H9 (cell line): ENCODE data around the gene SLC7A6. TPM values are rescaled to one million over a fixed set of nuclear protein-coding genes. Genes with fewer than 3 reads are reported as not detected.

Source experiments
- DNase-seq: peaks from one replicate; pipeline ENCODE4 v3.0.0-alpha.2; 2017
- H2AFZ ChIP-seq: one replicate; pipeline ENCODE4 v1.6.1; 2013; ENCODE audit warnings: mild to moderate bottlenecking, low read length, control low read depth, moderate library complexity
- H2AK5ac ChIP-seq: 2 replicates; pipeline ENCODE4 v1.6.1; 2013; ENCODE audit warnings: low read length, control low read depth, mixed read lengths; ENCODE audit not compliant: insufficient read length
- H2BK120ac ChIP-seq: one replicate; pipeline ENCODE4 v1.6.1; 2013; ENCODE audit warnings: low read depth, mild to moderate bottlenecking, low read length, control low read depth, inconsistent platforms; ENCODE audit not compliant: poor library complexity, severe bottlenecking
- H2BK12ac ChIP-seq: 2 replicates; pipeline ENCODE4 v1.6.1; 2013; ENCODE audit warnings: low read length, control low read depth, mixed read lengths, low read depth; ENCODE audit not compliant: insufficient read length
- H2BK15ac ChIP-seq: 2 replicates; pipeline ENCODE4 v1.6.1; 2013; ENCODE audit warnings: low read depth, low read length, control low read depth
- H2BK20ac ChIP-seq: one replicate; pipeline ENCODE4 v1.6.1; 2013; ENCODE audit warnings: low read depth, mild to moderate bottlenecking, low read length, control low read depth, inconsistent platforms; ENCODE audit not compliant: poor library complexity, severe bottlenecking
- H2BK5ac ChIP-seq: 2 replicates; pipeline ENCODE4 v1.6.1; 2013; ENCODE audit warnings: low read length, control low read depth, mixed read lengths; ENCODE audit not compliant: insufficient read length
- H3K14ac ChIP-seq: 2 replicates; pipeline ENCODE4 v1.6.1; 2013; ENCODE audit warnings: low read length, control low read depth; ENCODE audit not compliant: insufficient read depth
- H3K18ac ChIP-seq: 2 replicates; pipeline ENCODE4 v1.6.1; 2013; ENCODE audit warnings: low read depth, mild to moderate bottlenecking, mixed read lengths, low read length, control low read depth; ENCODE audit not compliant: insufficient read length
- H3K23ac ChIP-seq: 2 replicates; pipeline ENCODE4 v1.6.1; 2013; ENCODE audit warnings: low read length, control low read depth, mixed read lengths, low read depth; ENCODE audit not compliant: insufficient read length
- H3K23me2 ChIP-seq: 2 replicates; pipeline ENCODE4 v1.6.1; 2013; ENCODE audit warnings: low read depth, mild to moderate bottlenecking, mixed read lengths, low read length, control low read depth; ENCODE audit not compliant: insufficient read length, poor library complexity, severe bottlenecking
- H3K27ac ChIP-seq: 2 replicates; pipeline ENCODE4 v1.5.1; 2013; ENCODE audit warnings: low read length, control low read depth, mixed read lengths, low read depth; ENCODE audit not compliant: insufficient read length
- H3K27me3 ChIP-seq: 2 replicates; pipeline ENCODE4 v1.6.1; 2013; ENCODE audit warnings: low read length, control low read depth, inconsistent platforms; ENCODE audit not compliant: insufficient read depth
- H3K4ac ChIP-seq: 2 replicates; pipeline ENCODE4 v1.6.1; 2013; ENCODE audit warnings: low read depth, mild to moderate bottlenecking, control low read depth, inconsistent platforms, low read length, moderate library complexity
- H3K4me1 ChIP-seq: 2 replicates; pipeline ENCODE4 v1.6.1; 2013; ENCODE audit warnings: low read length, control low read depth, inconsistent platforms; ENCODE audit not compliant: insufficient read depth
- H3K4me2 ChIP-seq: 2 replicates; pipeline ENCODE4 v1.6.1; 2013; ENCODE audit warnings: low read length, control low read depth, mixed read lengths; ENCODE audit not compliant: insufficient read length, insufficient read depth
- H3K56ac ChIP-seq: 2 replicates; pipeline ENCODE4 v1.6.1; 2013; ENCODE audit warnings: low read depth, mild to moderate bottlenecking, mixed read lengths, low read length, control low read depth; ENCODE audit not compliant: insufficient read length
- H3K79me1 ChIP-seq: 2 replicates; pipeline ENCODE4 v1.6.1; 2013; ENCODE audit warnings: low read depth, mild to moderate bottlenecking, moderate library complexity, low read length, control low read depth, inconsistent platforms; ENCODE audit not compliant: insufficient read depth, poor library complexity, severe bottlenecking
- H3K79me2 ChIP-seq: 2 replicates; pipeline ENCODE4 v1.6.1; 2013; ENCODE audit warnings: low read length, control low read depth, inconsistent platforms; ENCODE audit not compliant: insufficient read depth
- H3K9ac ChIP-seq: 2 replicates; pipeline ENCODE4 v1.6.1; 2013; ENCODE audit warnings: low read length, control low read depth, mixed read lengths; ENCODE audit not compliant: insufficient read length; ENCODE audit errors: extremely low read depth
- H3K9me3 ChIP-seq: one replicate; pipeline ENCODE4 v1.6.1; 2013; ENCODE audit warnings: low read depth, low read length, inconsistent platforms; ENCODE audit not compliant: control insufficient read depth
- H3T11ph ChIP-seq: one replicate; pipeline ENCODE4 v1.6.1; 2013; ENCODE audit warnings: mild to moderate bottlenecking, low read length, control low read depth, inconsistent platforms
- H4K20me1 ChIP-seq: one replicate; pipeline ENCODE4 v1.6.1; 2013; ENCODE audit not compliant: control insufficient read depth, insufficient read length, insufficient read depth
- H4K5ac ChIP-seq: 2 replicates; pipeline ENCODE4 v1.6.1; 2013; ENCODE audit warnings: low read depth, mild to moderate bottlenecking, mixed read lengths, low read length, control low read depth; ENCODE audit not compliant: insufficient read length
- H4K8ac ChIP-seq: replicated peaks from 2 replicates; pipeline ENCODE4 v1.6.1; 2013; ENCODE audit warnings: low read length, control low read depth, mixed read lengths, low read depth; ENCODE audit not compliant: insufficient read length
- H4K91ac ChIP-seq: 2 replicates; pipeline ENCODE4 v1.6.1; 2013; ENCODE audit warnings: low read depth, mild to moderate bottlenecking, moderate library complexity, mixed read lengths, low read length, control low read depth; ENCODE audit not compliant: insufficient read length
- H3K27ac Mint-ChIP-seq, 3 experiments: 2 replicates in 2 of 3; 3 replicates in 1 of 3; pipeline ENCODE4 v1.8.0; 2020 to 2021; ENCODE audit warnings: mixed read lengths in 3 of 3, mild to moderate bottlenecking in 1 of 3, moderate library complexity in 1 of 3
- H3K27me3 Mint-ChIP-seq: 2 replicates; pipeline ENCODE4 v1.8.0; 2021; ENCODE audit warnings: low read depth, mild to moderate bottlenecking, moderate library complexity, mixed read lengths
- H3K36me3 Mint-ChIP-seq, 3 experiments: 2 replicates in 2 of 3; 3 replicates in 1 of 3; pipeline ENCODE4 v1.8.0; 2020 to 2021; ENCODE audit warnings: low read depth in 3 of 3, mixed read lengths in 3 of 3; ENCODE audit not compliant: insufficient read depth in 1 of 3
- H3K4me1 Mint-ChIP-seq, 2 experiments: 2 replicates each; pipeline ENCODE4 v1.8.0; 2020; ENCODE audit warnings: mixed read lengths in 2 of 2
- H3K4me3 Mint-ChIP-seq, 2 experiments: 2 replicates in 1 of 2; 3 replicates in 1 of 2; pipeline ENCODE4 v1.8.0; 2020 to 2021; ENCODE audit warnings: mild to moderate bottlenecking in 2 of 2, mixed read lengths in 2 of 2, moderate library complexity in 1 of 2
- H3K9me3 Mint-ChIP-seq, 2 experiments: 2 replicates in 1 of 2; 3 replicates in 1 of 2; pipeline ENCODE4 v1.8.0; 2020; ENCODE audit warnings: mild to moderate bottlenecking in 2 of 2, mixed read lengths in 2 of 2, moderate library complexity in 1 of 2
- WGBS: extraction: QIAGEN DNeasy Blood & Tissue Kit; methylation state at CpG from one replicate; pipeline ENCODE4 v1.1.7; 2013; ENCODE audit warnings: missing lambda C conversion rate, low lambda C conversion rate, mixed read lengths; ENCODE audit not compliant: insufficient read length; ENCODE audit errors: extremely low coverage; 5-methylcytosine and 5-hydroxymethylcytosine counted together
- total RNA-seq: library from RNA; stranded (reverse); gene quantifications from 2 replicates; pipeline ENCODE4 v1.2.1, GENCODE V29; 2021
- TF ChIP-seq, protein P1 (sequence below): fragments of 200-600 bp; sonication (generic); conservative IDR thresholded peaks from 3 replicates; pipeline ENCODE4 v1.8.0; 2021; ENCODE audit warnings: antibody characterized with exemption, mild to moderate bottlenecking

SLC7A6 gene
- total RNA-seq, 1 experiment from 2014 or later: 21.1 TPM

- no peak for DNase-seq
- 0 out of 2 replicates have a peak, but pooled peaks cover 2% of the 10 kb centered on the region for H3K79me2 ChIP-seq
- no peak overlapping the region for H2BK12ac ChIP-seq
- H3K23me2 ChIP-seq: no peaks in the 10 kb centered on the region
- H2BK20ac ChIP-seq: no peak overlapping the region
- H3T11ph ChIP-seq: no peak overlapping the region
- peaks cover 4 to 8% of the 10 kb centered on the region in 2 experiments; a peak in 3 of 4 replicates for H3K4me1 Mint-ChIP-seq
- no peaks in the 10 kb centered on the region; the same call in 1 of the 2 replicates for H3K27me3 Mint-ChIP-seq
- no peak overlapping the region for H3K4me2 ChIP-seq
- peak overlapping the region in 2 of 3 experiments; percentile 39 to 75; a peak in 2 of 7 replicates for H3K27ac Mint-ChIP-seq
- no peak overlapping the region for H2BK120ac ChIP-seq
- no peak overlapping the region for H2BK15ac ChIP-seq
- no peak overlapping the region for H4K91ac ChIP-seq
- peaks cover 5% of the 10 kb centered on the region for H3K9me3 ChIP-seq
- no peaks in the 10 kb centered on the region for H3K27me3 ChIP-seq
- H3K9me3 Mint-ChIP-seq: no peaks in the 10 kb centered on the region
- H4K20me1 ChIP-seq: peaks cover 2% of the 10 kb centered on the region
- H3K23ac ChIP-seq: no peak overlapping the region
- TF ChIP-seq, protein P1, sequence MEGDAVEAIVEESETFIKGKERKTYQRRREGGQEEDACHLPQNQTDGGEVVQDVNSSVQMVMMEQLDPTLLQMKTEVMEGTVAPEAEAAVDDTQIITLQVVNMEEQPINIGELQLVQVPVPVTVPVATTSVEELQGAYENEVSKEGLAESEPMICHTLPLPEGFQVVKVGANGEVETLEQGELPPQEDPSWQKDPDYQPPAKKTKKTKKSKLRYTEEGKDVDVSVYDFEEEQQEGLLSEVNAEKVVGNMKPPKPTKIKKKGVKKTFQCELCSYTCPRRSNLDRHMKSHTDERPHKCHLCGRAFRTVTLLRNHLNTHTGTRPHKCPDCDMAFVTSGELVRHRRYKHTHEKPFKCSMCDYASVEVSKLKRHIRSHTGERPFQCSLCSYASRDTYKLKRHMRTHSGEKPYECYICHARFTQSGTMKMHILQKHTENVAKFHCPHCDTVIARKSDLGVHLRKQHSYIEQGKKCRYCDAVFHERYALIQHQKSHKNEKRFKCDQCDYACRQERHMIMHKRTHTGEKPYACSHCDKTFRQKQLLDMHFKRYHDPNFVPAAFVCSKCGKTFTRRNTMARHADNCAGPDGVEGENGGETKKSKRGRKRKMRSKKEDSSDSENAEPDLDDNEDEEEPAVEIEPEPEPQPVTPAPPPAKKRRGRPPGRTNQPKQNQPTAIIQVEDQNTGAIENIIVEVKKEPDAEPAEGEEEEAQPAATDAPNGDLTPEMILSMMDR: no peak
- no peak overlapping the region for H2BK5ac ChIP-seq
- H3K4me1 ChIP-seq: no peaks in the 10 kb centered on the region
- H2AFZ ChIP-seq: no peak overlapping the region
- WGBS: no CpG with 5 or more reads among the region's 6 CpGs
- H3K36me3 Mint-ChIP-seq: peaks cover 21 to 48% (median 23%) of the 10 kb centered on the region in 3 experiments; a peak in 6 of 7 replicates
- H4K8ac ChIP-seq: no peak overlapping the region
- no peak overlapping the region for H3K56ac ChIP-seq
- H3K27ac ChIP-seq: no peak overlapping the region
- H3K18ac ChIP-seq: no peak overlapping the region
- H3K4me3 Mint-ChIP-seq: 0 out of 5 replicates have a peak overlapping the region, but pooled peaks of 1 of the 2 experiments have one; percentile 1
- no peak overlapping the region for H3K9ac ChIP-seq
- no peak overlapping the region for H2AK5ac ChIP-seq
- no peak overlapping the region for H3K14ac ChIP-seq
- no peaks in the 10 kb centered on the region for H3K79me1 ChIP-seq
- no peak overlapping the region for H4K5ac ChIP-seq
- H3K4ac ChIP-seq: no peak overlapping the region
Measured at GRCh38 chr16:68290450-68290849, 26.1 kb downstream of the SLC7A6 start.
